Mucosa of rectum (tissue), 2 donors: ENCODE data around the gene TCF7.

Experiments used
- H3K27ac ChIP-seq, 2 donors: one replicate each; pipeline ENCODE4 v1.7.0; 2013; ENCODE audit warnings: inconsistent platforms in 2 of 2, low read depth in 2 of 2, low read length in 2 of 2
- H3K27me3 ChIP-seq, 2 donors: one replicate each; pipeline ENCODE4 v1.7.0; 2013; ENCODE audit warnings: low read length in 2 of 2; ENCODE audit not compliant: control insufficient read depth in 2 of 2, insufficient read depth in 2 of 2
- H3K36me3 ChIP-seq, 2 donors: one replicate each; pipeline ENCODE4 v1.7.0; 2013; ENCODE audit warnings: low read length in 2 of 2; ENCODE audit not compliant: control insufficient read depth in 2 of 2, insufficient read depth in 2 of 2
- H3K4me1 ChIP-seq, 2 donors: one replicate each; pipeline ENCODE4 v1.7.0; 2013; ENCODE audit warnings: low read length in 2 of 2, mild to moderate bottlenecking in 1 of 2; ENCODE audit not compliant: control insufficient read depth in 2 of 2, insufficient read depth in 2 of 2
- H3K4me3 ChIP-seq, 2 donors: one replicate each; pipeline ENCODE4 v1.7.0; 2013; ENCODE audit warnings: low read length in 2 of 2
- H3K9ac ChIP-seq, 2 donors: one replicate each; pipeline ENCODE4 v1.7.0; 2013; ENCODE audit warnings: low read length in 2 of 2, low read depth in 1 of 2, mild to moderate bottlenecking in 1 of 2
- H3K9me3 ChIP-seq, 2 donors: one replicate each; pipeline ENCODE4 v1.7.0; 2013; ENCODE audit warnings: low read length in 2 of 2; ENCODE audit not compliant: control insufficient read depth in 2 of 2
- donor health status: healthy.
- donor health status: Normal muscosa, but diverticular disease.

TCF7 gene

DNA sequence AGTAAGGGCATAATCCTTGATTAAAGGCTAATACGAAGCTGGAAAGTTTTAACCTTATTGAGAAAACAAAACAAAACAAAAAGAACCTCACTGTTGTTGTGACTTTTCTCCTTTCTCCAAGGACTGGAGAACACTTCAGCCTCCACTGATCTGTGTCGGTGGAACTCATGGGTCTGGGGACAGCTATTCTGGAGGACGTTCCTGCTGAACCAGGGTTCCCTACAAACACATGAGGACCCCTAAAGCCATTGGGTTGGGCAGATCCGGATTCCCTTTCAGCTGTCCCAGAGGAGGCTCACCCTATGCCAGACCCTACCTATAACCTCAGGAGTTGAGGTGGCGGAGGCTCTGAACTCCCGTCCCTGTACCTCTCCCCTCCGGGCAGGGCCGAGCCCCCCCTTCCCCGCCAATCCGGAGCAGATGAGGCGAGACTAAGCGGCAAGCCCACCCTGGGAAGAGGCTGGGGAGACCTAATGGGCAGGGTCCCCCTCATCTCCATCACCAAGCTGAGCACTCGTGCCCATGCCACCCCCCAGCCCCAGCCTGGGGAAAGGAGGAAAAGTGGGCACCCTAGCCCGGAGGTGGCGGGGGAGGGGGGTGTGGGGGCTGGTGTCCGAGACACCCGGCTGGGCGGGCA is 1.6 kb upstream of the TCF7 start:
- Histone ChIP-seq H3K4me3 (no peak overlapping the region), H3K36me3 (no peaks in the 10 kb centered on the region), H3K27me3 (peaks cover 10 to 14% of the 10 kb centered on the region in 2 donors), H3K9ac (no peak overlapping the region), H3K9me3 (no peaks in the 10 kb centered on the region), H3K27ac (no peak overlapping the region), H3K4me1 (peaks cover 10 to 11% of the 10 kb centered on the region in 2 donors)

DNA sequence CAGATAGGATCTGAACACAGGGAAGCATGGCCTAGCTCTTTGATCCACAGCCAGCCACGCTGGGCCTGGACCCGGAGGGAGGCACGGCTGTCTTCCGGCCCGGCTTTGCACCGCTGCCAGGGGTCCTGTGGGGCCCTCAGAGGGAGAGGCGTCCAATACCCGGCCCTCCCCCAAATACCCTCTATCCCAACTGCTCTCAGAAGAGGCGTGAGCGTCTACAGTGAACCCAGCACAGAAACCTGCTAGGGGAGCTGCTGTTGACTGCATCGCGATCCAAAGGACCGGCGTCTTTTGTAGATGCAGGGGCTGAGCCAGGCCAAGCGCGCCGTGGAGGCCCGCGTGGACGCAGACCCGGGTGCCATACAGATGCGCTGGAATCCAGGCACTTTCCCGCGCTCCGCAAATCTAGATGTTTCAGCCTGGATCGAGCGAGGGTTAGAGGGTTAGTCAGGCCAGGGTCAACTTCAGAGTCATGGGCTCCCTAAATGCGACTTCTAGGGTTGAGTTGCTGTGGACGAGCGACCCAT is 1.1 kb upstream of the TCF7 start:
- no peaks in the 10 kb centered on the region for H3K36me3 ChIP-seq
- H3K4me3 ChIP-seq: peak overlapping the region; percentile 72 to 86
- peak overlapping the region in 1 of 2 donors; percentile 69 for H3K9ac ChIP-seq
- no peak overlapping the region for H3K27ac ChIP-seq
- H3K27me3 ChIP-seq: peaks cover 10 to 14% of the 10 kb centered on the region in 2 donors
- peaks cover 10 to 11% of the 10 kb centered on the region in 2 donors for H3K4me1 ChIP-seq
- H3K9me3 ChIP-seq: no peaks in the 10 kb centered on the region

DNA sequence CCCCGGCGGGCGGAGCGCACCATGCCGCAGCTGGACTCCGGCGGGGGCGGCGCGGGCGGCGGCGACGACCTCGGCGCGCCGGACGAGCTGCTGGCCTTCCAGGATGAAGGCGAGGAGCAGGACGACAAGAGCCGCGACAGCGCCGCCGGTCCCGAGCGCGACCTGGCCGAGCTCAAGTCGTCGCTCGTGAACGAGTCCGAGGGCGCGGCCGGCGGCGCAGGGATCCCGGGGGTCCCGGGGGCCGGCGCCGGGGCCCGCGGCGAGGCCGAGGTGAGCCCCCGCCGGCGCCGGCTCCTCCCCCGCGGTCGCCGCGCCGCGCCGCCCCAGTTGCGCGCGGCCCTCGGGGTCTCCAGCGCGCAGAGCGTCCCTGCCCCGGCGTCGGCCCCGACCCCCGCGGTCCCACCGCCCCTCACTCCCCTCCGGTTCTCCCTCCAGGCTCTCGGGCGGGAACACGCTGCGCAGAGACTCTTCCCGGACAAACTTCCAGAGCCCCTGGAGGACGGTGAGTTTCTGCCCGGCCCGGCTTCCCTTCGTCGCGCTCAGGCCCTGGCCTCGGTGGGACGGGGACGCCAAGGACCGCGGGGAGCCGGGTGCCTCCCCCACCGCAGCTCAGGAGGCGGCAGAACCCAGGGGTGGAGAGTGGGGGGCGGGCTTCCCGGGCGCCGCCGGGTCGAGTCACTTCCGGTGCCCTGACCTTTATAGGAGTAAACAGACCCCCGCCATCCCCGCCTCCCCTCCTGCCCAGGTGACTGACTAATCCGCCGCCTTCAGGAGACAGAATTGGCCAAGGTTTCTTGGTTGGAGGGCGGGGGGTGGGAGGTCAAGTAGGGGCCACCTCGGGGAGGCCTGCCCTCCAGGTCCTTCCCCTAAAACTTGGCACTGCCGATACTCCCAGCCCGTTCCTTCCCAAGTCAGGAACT is 665 bp downstream of the TCF7 start:
- peak overlapping the region; percentile 52 to 53 for H3K4me3 ChIP-seq

DNA sequence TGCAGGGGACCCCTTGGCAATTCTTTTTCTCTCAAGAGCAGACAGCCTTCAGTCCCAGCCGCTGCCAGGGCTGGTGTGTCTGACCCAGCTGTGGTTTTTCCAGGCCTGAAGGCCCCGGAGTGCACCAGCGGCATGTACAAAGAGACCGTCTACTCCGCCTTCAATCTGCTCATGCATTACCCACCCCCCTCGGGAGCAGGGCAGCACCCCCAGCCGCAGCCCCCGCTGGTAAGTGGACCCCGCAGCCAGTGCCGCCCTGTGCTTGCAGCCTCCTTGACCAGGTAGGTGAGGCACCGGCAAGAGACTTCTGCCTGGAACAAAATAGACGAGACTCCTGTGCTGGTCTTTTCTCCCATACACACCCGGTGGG is 1.3 kb downstream of the TCF7 start:
- Histone ChIP-seq H3K4me1 (peaks cover 10 to 11% of the 10 kb centered on the region in 2 donors), H3K4me3 (peak overlapping the region; percentile 52 to 53), H3K9ac (peak overlapping the region; percentile 6 to 41), H3K27me3 (peaks cover 10 to 14% of the 10 kb centered on the region in 2 donors), H3K27ac (peak overlapping the region in 1 of 2 donors; percentile 9), H3K36me3 (no peaks in the 10 kb centered on the region), H3K9me3 (no peaks in the 10 kb centered on the region)

More for the DNA sequence above, 665 bp downstream of the TCF7 start:
- Histone ChIP-seq H3K36me3 (no peaks in the 10 kb centered on the region), H3K9ac (peak overlapping the region in 1 of 2 donors; percentile 42), H3K27me3 (peaks cover 10 to 14% of the 10 kb centered on the region in 2 donors), H3K9me3 (no peaks in the 10 kb centered on the region), H3K4me1 (peaks cover 10 to 11% of the 10 kb centered on the region in 2 donors), H3K27ac (peak overlapping the region in 1 of 2 donors; percentile 32)

DNA sequence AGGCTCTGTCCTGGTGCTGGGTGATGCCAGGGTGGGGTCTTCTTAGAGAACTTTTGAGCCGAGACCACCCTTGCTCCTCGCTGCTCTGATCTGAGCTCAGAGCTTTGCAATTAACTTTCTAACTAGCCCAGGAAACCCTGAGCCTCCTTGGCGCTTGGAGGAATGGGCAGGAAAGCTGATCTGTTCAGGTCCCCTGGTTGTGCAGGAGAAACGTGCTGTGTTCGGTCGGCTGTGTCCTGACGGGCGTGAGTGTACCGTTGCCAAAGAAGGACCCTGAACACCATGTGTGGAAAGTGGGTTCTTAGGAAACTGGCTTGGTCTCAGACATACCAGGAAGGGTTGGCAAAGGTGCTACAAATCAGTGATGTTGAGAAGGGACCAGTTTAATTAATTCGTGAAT is 1.8 kb downstream of the TCF7 start:
- Histone ChIP-seq H3K4me1 (peaks cover 10 to 11% of the 10 kb centered on the region in 2 donors), H3K36me3 (no peaks in the 10 kb centered on the region), H3K27me3 (peaks cover 10 to 14% of the 10 kb centered on the region in 2 donors), H3K4me3 (peak overlapping the region in 1 of 2 donors; percentile 53), H3K27ac (peak overlapping the region in 1 of 2 donors; percentile 23), H3K9ac (peak overlapping the region in 1 of 2 donors; percentile 41), H3K9me3 (no peaks in the 10 kb centered on the region)

DNA sequence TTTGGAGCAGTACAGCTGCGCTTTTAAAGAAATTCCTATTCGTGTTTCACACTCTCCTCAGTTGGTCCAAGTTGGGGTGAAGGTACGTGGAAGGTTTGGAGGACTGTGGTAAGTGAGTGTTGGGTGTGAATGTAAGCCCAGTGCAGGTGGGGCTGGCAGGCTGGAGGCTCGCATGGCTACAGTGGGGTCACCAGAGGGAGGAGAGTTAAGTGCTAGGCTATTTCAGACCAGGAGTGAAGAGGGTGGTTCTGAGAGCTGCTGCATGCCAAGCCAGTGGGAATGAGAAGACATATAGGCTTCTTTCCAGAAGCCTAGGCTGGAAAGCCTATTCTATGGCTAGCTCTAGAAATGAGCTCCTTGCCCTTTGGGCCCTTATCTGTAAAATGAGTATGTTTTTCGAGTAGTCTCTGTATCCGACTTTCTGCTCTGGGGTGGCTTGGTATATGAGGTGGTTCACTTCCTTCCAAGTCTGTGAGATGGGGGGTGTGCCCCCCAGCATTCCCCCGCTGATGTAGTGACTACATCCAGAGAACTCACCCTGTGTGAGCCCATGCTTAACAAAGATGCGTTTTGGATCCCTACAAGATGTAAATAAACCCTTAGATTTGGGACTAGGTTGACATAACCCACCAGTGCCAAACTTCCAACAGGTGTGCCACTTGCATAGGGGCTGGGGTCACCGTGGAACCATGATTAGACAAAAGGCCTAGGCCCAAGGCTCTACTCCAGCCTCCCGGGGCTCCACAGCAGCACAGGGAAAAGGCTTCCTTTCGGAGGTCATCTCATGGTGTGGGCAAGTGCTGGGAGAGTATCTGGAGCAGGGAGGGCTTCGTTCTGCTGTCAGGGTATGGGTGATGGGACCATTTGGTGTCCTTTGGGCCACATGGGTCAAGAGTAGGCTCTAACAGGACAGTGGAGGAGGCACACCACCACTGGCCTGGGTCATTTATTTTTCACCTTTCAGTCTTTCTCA is 2.6 kb downstream of the TCF7 start:
- H3K36me3 ChIP-seq: no peaks in the 10 kb centered on the region
- no peaks in the 10 kb centered on the region for H3K9me3 ChIP-seq
- no peak overlapping the region for H3K27ac ChIP-seq
- peaks cover 9 to 14% of the 10 kb centered on the region in 2 donors for H3K27me3 ChIP-seq
- H3K9ac ChIP-seq: no peak overlapping the region
- peak overlapping the region in 1 of 2 donors; percentile 53 for H3K4me3 ChIP-seq
- peaks cover 10 to 11% of the 10 kb centered on the region in 2 donors for H3K4me1 ChIP-seq

DNA sequence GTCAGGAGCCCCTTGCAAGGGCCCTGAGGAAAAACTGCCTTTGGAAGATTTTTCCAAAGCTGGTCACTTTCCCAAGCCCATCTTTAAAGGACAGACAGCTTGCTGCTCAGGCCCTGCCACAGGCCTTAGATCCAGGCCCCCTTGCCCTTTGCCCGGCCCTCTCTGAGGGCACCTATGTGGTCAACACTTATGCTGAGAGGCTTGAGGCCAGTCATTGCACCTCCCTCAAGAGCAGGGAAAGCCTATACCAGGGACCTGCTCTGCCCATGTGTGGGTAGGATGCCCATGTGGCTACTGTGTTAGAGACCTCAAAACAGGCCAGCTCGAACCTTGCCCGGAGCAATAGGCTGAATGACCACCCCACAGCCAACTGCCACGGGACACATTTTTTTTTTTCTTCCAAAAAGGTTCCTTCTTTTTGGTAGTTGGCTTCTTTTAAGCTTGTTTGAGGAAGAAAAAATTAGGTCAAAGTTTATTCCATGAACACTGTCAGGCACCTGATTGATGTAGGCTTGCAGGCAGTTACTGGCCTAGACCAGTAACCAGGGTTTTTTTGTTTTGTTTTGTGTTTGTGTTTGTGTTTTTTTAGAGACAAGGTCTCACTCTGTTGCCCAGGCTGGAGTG is 3.8 kb downstream of the TCF7 start:
- Histone ChIP-seq H3K4me3 (peak overlapping the region in 1 of 2 donors; percentile 15), H3K36me3 (no peaks in the 10 kb centered on the region), H3K4me1 (peaks cover 10% of the 10 kb centered on the region in 2 donors), H3K9ac (no peak overlapping the region), H3K27ac (peak overlapping the region in 1 of 2 donors; percentile 11), H3K9me3 (no peaks in the 10 kb centered on the region), H3K27me3 (peaks cover 6 to 9% of the 10 kb centered on the region in 2 donors)

DNA sequence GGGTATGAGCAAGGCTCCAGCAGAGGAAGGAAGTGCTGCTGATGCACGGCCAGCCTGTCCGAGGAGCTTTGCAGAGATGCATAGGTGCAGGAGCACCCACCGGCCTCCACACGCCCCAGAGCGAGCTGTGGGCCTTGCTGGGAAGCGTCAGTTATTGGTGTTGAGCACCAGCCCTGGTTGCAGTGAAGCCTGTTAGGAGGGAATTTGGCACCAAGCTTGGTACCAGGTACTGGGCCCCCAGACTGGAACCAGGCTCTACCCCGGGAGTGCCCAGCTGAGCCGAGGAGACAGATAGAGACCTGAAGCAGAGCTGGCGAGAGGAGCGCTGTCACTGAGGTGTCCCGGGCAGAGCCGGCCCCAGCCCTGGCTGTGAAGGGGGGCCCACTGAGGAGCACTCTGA is 5.2 kb downstream of the TCF7 start:
- no peaks in the 10 kb centered on the region for H3K27me3 ChIP-seq
- H3K9ac ChIP-seq: no peak overlapping the region
- H3K36me3 ChIP-seq: no peaks in the 10 kb centered on the region
- H3K4me3 ChIP-seq: peak overlapping the region in 1 of 2 donors; percentile 22
- no peaks in the 10 kb centered on the region for H3K4me1 ChIP-seq
- no peaks in the 10 kb centered on the region for H3K9me3 ChIP-seq
- peak overlapping the region in 1 of 2 donors; percentile 9 for H3K27ac ChIP-seq
